GM12878 (cell line): ENCODE measurements around the gene KAZN.

ENCODE experiments used
- CBX5 ChIP-seq: sonication (generic); IDR thresholded peaks from 2 replicates; pipeline ENCODE4 v1.6.1; 2016; ENCODE audit warnings: low read depth, moderate library complexity, mild to moderate bottlenecking, inconsistent platforms
- CTCF ChIP-seq, 3 experiments: IDR thresholded peaks in 2 of 3; conservative IDR thresholded peaks in 1 of 3; 2 replicates each; pipeline ENCODE4 v1.5.1; 2011; ENCODE audit warnings: low read depth in 3 of 3, low read length in 3 of 3, mild to moderate bottlenecking in 3 of 3, control low read depth in 2 of 3, moderate library complexity in 2 of 3, inconsistent platforms in 1 of 3, mixed read lengths in 1 of 3; ENCODE audit not compliant: control insufficient read depth in 2 of 3, insufficient read depth in 1 of 3; ENCODE audit errors: extremely low read depth in 1 of 3
- DPF2 ChIP-seq: fragments of 450-650 bp; IDR thresholded peaks from 2 replicates; pipeline ENCODE4 v1.6.1; 2017; ENCODE audit warnings: mild to moderate bottlenecking
- EZH2 ChIP-seq: IDR thresholded peaks from 2 replicates; pipeline ENCODE4 v1.6.1; 2012; ENCODE audit warnings: low read depth, mild to moderate bottlenecking, control low read depth, inconsistent platforms, low read length, borderline replicate concordance; ENCODE audit not compliant: control insufficient read depth
- MEF2B ChIP-seq: fragments of 450-650 bp; IDR thresholded peaks from 2 replicates; pipeline ENCODE4 v1.6.1; 2018; ENCODE audit warnings: mild to moderate bottlenecking, moderate library complexity; ENCODE audit not compliant: partially characterized antibody, poor library complexity, severe bottlenecking
- NRF1 ChIP-seq: conservative IDR thresholded peaks from 2 replicates; pipeline ENCODE4 v1.6.1; 2011; ENCODE audit warnings: mild to moderate bottlenecking, low read depth, low read length, improper control_type of control experiment
- POLR2AphosphoS5 ChIP-seq: IDR thresholded peaks from 2 replicates; pipeline ENCODE4 v1.6.1; 2011; ENCODE audit warnings: mild to moderate bottlenecking, low read length, inconsistent platforms
- RAD21 ChIP-seq: IDR thresholded peaks from 2 replicates; pipeline ENCODE4 v1.6.1; 2011; ENCODE audit warnings: mild to moderate bottlenecking, low read depth, low read length, moderate library complexity; ENCODE audit not compliant: insufficient read depth
- SMC3 ChIP-seq: IDR thresholded peaks from 2 replicates; pipeline ENCODE4 v1.6.1; 2011; ENCODE audit warnings: low read length, improper control_type of control experiment, borderline replicate concordance
- SP1 ChIP-seq: IDR thresholded peaks from one replicate; pipeline ENCODE4 v1.6.1; 2011; ENCODE audit warnings: low read depth, low read length
- SRF ChIP-seq, 2 experiments: IDR thresholded peaks; 2 replicates each; pipeline ENCODE4 v1.6.1; 2011; ENCODE audit warnings: low read depth in 2 of 2, low read length in 2 of 2, mild to moderate bottlenecking in 1 of 2, moderate library complexity in 1 of 2
- TARDBP ChIP-seq: IDR thresholded peaks from 2 replicates; pipeline ENCODE4 v1.6.1; 2016; ENCODE audit warnings: borderline replicate concordance
- USF1 ChIP-seq: IDR thresholded peaks from 2 replicates; pipeline ENCODE4 v1.6.1; 2011; ENCODE audit warnings: borderline replicate concordance, low read depth, mild to moderate bottlenecking, moderate library complexity, mixed read lengths, low read length; ENCODE audit not compliant: insufficient read depth; ENCODE audit errors: extremely low read length
- TF ChIP-seq, protein P1 (sequence below): IDR thresholded peaks from 2 replicates; pipeline ENCODE4 v1.6.1; 2012; ENCODE audit warnings: improper control_type of control experiment, low read depth, low read length; ENCODE audit not compliant: insufficient replicate concordance

DNA sequence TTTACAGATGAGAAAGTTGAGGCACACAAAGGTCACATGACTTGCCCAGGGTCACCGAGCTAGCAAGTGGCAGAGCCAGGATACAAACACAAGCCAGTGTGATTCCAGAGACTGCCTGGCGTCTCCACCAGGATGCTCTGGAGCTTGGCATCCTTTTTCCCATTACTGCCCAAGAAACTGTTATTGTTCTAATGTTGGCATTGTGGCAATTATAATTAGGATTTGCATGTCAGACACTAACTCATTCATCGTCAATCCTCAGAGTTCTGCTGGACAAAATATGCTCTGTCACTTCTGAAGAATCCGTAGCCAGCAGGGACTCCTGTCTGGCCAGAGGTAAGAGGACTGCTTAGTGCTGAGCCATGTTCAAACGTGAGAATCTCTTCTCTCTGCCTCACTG is 8.8 kb downstream of the KAZN start:
- TF ChIP-seq SMC3 (no peak), DPF2 (no peak), EZH2 (no peak), POLR2AphosphoS5 (no peak), CTCF (IDR thresholded peaks at IDR 0.05 in 2 of 3, conservative IDR thresholded peaks at IDR 0.05 in 1 of 3; ENCODE audit: control insufficient read depth in 2 of 3, extremely low read depth in 1 of 3, insufficient read depth in 1 of 3, low read depth in 3 of 3, low read length in 3 of 3) (no peak), USF1 (no peak), SP1 (no peak), SRF (IDR thresholded peaks at IDR 0.05; ENCODE audit: low read depth in 2 of 2, low read length in 2 of 2) (no peak), CBX5 (no peak), MEF2B (no peak), TARDBP (no peak), RAD21 (no peak), NRF1 (no peak)
- TF ChIP-seq, protein P1, sequence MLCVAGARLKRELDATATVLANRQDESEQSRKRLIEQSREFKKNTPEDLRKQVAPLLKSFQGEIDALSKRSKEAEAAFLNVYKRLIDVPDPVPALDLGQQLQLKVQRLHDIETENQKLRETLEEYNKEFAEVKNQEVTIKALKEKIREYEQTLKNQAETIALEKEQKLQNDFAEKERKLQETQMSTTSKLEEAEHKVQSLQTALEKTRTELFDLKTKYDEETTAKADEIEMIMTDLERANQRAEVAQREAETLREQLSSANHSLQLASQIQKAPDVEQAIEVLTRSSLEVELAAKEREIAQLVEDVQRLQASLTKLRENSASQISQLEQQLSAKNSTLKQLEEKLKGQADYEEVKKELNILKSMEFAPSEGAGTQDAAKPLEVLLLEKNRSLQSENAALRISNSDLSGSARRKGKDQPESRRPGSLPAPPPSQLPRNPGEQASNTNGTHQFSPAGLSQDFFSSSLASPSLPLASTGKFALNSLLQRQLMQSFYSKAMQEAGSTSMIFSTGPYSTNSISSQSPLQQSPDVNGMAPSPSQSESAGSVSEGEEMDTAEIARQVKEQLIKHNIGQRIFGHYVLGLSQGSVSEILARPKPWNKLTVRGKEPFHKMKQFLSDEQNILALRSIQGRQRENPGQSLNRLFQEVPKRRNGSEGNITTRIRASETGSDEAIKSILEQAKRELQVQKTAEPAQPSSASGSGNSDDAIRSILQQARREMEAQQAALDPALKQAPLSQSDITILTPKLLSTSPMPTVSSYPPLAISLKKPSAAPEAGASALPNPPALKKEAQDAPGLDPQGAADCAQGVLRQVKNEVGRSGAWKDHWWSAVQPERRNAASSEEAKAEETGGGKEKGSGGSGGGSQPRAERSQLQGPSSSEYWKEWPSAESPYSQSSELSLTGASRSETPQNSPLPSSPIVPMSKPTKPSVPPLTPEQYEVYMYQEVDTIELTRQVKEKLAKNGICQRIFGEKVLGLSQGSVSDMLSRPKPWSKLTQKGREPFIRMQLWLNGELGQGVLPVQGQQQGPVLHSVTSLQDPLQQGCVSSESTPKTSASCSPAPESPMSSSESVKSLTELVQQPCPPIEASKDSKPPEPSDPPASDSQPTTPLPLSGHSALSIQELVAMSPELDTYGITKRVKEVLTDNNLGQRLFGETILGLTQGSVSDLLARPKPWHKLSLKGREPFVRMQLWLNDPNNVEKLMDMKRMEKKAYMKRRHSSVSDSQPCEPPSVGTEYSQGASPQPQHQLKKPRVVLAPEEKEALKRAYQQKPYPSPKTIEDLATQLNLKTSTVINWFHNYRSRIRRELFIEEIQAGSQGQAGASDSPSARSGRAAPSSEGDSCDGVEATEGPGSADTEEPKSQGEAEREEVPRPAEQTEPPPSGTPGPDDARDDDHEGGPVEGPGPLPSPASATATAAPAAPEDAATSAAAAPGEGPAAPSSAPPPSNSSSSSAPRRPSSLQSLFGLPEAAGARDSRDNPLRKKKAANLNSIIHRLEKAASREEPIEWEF = no peak
